CD1c-positive myeloid dendritic cell (primary cell): ENCODE measurements around the gene RABEPK.
"Not testable (repeated sequence)": the region's sequence is repeated elsewhere in the genome, so short reads cannot be mapped to it uniquely, and the experiment has no call there.

Experiments used
- DNase-seq: peaks from one replicate; pipeline ENCODE4 v3.0.0-alpha.2; 2016; ENCODE audit errors: extremely low spot score

The RABEPK gene, protein sequence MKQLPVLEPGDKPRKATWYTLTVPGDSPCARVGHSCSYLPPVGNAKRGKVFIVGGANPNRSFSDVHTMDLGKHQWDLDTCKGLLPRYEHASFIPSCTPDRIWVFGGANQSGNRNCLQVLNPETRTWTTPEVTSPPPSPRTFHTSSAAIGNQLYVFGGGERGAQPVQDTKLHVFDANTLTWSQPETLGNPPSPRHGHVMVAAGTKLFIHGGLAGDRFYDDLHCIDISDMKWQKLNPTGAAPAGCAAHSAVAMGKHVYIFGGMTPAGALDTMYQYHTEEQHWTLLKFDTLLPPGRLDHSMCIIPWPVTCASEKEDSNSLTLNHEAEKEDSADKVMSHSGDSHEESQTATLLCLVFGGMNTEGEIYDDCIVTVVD

DNA sequence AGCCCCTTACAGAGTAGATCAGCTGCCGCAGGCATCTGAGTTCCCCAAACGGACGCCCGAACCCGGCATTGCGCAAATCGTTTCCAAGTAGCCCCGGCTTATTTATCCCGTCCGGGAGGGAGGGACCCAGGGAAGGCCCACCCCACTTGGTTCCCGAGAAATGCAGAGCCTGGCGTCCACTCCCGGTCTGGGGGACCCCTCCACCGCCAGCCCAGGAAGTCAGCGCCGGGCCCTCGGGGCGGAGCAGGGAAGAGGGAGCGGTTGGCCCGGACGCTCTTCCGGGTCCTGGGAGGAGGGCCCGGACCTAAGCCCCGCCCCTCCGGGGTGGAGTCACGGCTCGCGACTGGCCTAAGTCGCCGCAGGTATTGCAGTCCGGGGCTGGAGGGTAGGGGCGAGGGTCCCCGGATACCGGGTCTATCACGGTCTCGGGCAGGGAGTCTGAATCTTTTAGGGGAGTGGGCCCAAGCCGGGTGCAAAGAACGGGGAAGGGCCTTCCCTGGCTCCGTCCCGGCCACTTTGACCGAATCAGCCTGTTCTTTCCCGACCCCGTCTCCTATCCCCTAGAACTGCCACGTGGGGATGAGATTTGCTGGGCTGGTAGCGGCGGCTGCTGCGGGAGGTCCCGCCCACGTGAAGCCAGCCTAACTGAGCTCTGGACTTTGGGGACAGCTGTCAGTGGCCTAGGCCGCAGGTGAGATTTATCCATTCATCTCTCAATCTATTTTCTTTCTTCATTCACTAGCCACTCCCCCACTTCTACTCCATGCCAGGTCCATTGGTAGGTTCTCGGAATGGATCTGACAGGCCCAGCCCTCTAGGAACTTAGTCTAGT lies at the start of gene RABEPK:
Gene RABEPK, plus strand, starts transcription at position 327 of the 832 bp plus-strand sequence. CDS start 2,472 bp downstream, outside the sequence.
- DNase-seq, result peak; percentile 96

DNA sequence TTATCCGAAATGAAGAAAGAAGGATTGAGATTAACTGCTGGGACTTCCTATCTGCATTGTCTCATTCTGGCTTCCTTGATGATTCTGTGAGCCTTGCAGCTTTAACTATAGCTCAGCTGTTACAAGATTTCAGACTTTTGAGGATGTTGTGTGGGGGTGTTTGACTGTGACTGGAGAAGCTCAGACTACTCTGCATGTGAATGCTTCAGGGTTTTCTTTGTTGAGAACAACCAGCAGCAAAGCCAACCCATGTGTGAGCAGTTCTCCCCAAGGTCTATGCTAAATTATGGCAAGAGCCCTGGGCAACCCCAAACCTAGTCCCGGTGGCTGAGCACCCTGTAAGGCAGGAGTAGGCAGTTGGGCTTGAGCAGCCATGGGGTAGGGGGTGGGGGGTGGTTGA lies 48.6 kb upstream of the RABEPK start:
- no peak for DNase-seq

DNA sequence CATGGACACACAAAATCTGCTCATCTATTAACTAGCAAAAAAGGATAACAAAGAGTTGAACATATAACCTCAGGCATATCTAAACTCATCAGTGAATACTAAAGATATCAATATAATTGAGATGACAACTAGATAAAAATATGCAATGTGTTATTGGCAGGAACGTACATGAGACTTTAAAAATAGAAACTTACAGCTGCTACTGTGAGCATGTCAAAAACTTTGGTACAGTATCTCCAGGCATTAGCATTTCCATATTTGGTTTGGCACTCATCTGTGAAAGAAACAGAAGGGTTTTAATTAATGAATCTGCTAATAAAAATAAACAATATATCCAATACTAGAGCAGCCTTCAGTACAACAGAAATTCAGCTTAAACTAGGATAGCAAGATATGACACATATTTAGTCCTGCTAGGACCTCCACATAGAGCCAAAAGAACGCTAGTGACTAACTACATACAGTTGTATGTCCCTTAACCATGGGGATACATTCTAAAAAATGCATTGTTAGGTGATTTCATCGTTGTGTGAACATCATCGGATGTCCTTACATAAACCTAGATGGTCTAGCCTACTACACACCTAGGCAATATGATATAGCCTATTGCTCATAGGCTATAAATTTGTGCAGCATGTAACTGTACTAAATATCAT lies 46.5 kb upstream of the RABEPK start:
- DNase-seq, result no peak

DNA sequence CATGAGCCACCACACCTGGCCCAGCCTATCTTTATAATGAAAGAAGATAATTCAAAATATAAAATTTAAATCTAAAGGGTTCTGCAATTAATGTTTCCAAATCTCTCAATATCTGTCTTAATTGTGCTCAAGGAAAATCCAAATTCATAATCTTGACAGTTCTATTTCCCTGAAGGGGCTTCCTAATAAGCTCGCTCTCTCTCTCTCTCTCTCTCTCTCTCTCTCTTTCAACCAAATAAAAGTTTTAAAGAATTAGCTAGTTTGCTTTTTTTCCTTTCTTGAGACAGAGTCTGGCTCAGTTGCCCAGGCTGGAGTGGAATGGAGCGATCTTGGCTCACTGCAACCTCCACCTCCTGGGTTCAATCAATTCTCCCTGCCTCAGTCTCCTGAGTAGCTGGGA lies 43.8 kb upstream of the RABEPK start:
- DNase-seq, result no peak

DNA sequence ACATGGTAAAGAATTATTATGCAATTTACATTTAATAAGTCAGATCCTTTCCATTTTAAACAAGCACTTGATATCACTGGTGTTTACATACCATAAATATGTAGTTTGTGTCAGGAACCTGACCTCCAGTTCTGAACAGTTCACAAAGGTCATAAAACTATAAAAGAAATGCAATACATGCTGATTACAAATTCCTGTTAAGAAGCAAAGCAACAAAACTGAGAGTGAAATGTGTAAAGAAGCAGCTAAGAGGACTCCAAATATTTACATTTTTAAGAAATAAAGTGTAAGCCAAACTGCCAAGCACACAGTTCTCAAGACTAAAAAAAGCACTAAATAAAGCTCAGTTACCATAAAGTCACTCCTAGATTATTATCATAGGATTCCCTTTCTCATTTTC lies 39.6 kb upstream of the RABEPK start:
- DNase-seq, result no peak

DNA sequence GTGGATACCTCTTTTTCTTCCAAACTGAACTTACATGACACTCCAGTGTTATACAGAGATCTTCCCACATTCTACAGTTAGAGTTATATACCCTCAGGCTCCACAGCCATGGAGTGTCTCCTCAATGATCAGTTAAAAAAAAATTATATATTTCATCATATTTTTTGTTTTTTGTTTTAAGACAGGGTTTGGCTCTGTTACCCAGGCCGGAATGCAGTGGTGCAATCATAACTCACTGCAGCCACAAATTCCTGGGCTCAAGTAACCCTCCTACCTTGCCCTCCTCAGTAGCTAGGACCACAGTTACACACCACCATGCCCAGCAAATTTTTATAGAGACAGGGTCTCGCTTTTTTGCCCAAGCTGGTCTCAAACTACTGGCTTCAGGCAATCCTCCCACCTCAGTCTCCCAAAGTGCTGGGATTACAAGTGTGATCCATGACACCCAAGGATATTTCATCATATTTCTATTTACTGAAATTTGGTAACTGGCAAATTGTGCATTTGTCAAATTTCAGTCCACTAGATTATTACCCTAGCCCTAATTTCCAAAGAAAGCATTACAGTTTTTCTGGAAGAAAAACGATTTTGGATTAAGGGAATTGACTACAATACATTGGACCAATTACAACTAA lies 38.9 kb upstream of the RABEPK start:
- DNase-seq, result no peak

DNA sequence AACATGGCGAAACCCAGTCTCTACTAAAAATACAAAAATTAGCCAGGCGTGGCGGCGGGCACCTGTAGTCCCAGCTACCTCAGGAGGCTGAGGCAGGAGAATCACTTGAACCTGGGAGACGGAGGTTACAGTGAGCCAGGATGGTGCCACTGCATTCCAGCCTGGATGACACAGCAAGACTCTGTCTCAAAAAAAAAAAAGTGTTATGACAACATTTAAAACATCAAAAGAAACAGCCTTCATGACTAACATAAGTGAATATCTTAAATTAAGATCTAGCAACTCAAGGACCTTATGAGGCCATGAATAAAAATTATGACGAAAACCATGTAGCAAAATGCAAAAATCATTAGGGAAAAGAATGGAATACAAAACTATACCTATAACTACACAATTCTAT lies 37.5 kb upstream of the RABEPK start:
- DNase-seq, result not testable (repeated sequence)

DNA sequence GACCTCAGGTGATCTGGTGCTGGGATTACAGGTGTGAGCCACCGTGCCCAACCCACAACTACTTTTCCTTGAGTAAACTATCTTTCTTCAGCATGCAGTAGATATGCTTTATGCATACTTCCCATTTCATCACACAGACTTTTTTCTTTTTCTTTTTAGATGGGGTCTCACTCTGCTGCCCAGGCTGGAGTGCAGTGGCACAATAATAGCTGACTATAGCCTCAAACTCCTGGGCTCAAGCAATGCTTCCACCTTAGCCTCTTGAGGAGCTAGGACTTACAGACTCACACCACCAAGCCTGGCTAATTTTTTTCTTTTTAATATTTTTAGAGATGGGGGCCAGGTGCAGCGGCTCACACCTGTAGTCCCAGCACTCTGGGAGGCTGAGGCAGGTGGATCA lies 33.6 kb upstream of the RABEPK start:
- no peak for DNase-seq

DNA sequence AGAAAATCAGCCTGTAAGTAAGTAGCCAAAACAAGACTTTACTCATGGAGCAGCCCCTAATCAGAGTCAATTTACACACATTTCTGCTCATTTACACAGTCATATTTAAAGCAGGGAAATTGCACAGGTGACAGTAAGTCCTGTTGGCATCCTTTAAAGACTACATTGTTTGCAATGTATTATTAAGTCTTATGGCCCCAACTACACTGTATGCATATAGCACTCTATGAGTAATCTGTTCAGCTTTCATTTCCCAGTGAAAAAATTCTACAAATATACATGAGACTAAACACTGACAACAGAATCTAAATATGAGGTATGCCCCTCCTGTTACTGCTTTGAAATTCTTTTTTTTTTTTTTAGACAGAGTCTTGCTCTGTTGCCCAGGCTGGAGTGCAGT lies 30.4 kb upstream of the RABEPK start:
- no peak for DNase-seq

DNA sequence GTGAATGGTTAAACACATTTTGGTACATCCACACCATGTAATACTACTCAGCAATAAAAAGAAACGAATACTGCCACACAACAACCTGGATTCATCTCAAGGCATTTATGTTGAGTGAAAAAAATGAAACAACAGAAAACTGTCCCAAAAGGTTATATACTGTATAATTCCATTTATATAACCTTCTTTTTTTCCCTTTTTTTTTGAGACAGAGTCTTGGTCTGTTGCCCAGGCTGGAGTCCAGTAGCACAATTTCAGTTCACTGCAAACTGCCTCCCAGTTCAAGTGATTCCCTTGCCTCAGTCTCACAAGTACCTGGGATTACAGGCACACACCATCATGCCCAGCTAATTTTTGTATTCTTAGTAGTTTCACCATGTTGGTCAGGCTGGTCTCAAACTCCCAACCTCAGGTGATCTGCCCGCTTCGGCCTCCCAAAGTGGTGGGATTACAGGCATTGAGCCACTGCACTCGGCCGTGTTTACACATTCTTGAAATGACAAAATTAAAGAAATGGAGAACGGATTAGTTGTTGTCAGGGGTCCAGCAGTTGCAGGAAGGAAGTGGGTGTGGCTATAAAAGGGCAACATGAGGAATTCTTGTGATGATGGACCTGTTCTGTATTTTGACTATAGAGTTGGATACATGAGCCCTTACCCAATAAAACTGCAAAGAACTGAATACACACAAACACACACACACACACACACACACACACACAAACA lies 28.1 kb upstream of the RABEPK start:
- no peak for DNase-seq

DNA sequence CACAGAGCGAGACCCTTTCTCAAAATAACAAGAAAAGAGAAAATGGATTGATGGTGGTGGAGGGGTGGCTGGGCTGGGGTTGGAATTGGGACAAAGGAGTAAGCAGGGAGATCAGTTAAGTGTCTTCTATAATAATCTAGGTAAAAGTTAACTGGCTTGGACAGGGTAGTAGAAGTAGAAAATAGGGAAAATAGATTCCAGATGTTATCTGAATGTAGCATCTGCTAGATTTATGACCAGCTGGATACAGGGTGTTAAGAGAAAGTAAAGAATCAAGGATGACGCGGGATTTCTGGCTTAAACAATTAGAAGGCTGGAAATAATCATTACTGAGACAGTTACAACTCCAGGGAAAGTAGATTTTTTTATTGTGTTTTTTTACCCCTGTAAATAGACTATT lies 23.7 kb upstream of the RABEPK start:
- no peak for DNase-seq

DNA sequence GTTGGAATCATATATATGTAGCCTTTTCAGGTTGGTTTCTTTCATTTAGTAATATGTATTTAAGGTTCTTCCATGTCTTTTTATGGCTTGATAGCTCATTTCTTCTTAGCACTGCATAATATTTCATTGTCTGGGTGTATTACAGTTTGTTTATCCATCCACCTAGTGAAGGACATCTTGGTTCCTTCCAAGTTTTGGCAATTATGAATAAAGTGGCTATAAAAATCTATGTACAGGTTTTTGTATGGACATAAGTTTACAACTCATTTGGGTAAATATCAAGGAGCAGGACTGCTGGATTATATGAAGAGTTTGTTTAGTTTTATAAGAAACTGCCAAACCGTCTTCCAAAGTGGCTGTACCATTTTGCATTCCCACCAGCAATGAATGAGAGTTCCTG lies 22.5 kb upstream of the RABEPK start:
- DNase-seq, result no peak

DNA sequence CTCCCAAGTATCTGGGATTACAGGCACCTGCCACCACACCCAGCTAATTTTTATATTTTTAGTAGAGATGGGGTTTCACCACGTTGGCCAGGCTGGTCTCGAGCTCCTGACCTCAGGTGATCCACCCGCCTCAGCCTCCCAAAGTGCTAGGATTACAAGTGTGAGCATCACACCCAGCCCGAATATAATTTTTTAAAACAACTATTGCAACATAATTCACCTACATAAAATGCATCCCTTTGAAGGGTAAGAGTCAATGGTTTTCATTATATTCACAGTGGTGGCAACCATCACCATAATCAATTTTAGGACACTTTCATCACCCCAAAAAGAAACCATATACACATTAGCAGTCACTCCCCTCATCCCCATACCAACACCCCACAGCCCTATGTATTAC lies 20.6 kb upstream of the RABEPK start:
- DNase-seq, result not testable (repeated sequence)

DNA sequence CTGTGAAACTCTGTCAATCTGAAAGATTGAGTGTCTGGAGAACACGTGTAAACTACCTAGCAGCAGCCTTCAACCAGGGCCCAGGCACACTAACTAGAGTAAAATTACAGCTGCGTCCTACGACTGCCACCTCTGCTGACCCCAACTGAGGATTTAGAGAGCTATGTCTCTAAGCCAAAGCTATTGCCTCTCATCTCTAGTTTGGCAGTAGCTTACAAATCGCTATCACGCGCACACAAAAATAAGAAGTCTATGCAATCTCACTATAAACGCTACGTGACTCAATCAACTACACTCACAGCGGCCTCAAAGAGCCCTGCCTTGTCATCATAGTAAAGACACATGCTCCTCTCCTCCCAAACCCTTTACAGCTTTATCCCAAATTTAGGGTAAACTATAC lies 19.5 kb upstream of the RABEPK start:
- no peak for DNase-seq

DNA sequence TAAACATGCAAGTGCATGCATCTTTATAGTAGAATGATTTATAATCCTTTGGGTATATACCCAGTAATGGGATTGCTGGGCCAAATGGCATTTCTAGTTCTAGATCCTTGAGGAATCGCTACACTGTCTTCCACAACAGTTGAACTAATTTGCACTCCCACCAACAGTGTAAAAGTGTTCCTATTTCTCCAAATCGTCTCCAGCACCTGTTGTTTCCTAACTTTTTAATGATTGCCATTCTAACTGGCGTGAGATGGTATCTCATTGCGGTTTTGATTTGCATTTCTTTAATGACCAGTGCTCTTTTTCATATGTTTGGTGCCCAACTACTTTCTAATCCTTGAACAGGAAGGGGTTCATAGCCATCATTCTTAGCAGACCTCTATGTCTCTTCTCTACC lies 18.6 kb upstream of the RABEPK start:
- not testable (repeated sequence) for DNase-seq

DNA sequence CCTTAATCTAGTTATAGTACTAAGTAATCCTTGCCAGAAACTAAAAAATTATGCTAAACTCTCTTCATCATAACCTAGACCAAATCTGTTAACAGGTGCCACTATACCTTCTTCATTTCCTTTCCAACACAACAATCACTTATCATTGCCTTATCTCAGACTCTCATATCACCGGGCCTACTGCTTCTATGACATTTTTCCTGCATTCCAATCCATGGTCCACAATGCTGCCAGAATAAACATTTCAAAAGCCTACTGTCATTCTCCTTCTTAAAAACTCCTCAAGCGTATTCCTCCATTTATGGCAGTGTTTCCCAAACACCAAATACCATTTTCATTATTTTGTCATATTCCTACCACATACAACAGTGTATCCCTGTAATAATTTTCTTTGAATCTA lies 17.3 kb upstream of the RABEPK start:
- no peak for DNase-seq

DNA sequence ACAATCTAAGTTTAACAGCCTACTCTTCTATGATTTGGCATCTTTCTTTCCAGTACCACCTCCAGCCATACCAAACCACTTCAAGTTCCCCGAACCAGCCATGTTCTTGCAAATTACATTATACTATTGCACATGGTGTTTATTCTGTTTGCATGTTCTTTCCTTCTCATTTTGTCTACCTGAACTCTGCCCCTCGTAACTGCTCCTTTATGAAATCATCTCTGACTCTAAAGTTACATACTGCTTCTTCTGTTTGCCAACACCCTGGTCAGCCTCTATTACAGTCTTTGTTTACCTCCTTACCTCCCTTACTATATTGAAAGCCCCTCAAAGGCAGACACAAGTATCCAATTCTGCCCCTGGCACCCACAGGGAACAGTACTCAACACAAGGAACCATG lies 16.8 kb upstream of the RABEPK start:
- DNase-seq, result no peak

DNA sequence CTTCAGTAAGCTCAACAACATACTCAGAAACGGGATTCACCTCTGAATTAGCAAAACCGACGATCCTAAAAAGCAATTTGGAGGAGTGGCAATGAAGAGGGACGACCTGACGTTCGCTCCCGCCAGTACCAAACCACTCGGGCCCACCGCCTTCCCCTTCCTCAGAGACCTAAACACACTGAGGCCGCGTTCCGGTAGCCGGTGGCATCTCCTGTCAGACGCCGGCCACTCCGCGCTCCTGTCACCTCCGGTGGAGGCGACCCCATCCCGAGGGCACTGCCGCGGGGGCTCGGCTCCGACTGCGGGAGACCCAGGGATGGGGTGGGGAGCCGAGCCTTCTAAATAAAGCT lies 11.4 kb upstream of the RABEPK start:
- peak; percentile 45 for DNase-seq

DNA sequence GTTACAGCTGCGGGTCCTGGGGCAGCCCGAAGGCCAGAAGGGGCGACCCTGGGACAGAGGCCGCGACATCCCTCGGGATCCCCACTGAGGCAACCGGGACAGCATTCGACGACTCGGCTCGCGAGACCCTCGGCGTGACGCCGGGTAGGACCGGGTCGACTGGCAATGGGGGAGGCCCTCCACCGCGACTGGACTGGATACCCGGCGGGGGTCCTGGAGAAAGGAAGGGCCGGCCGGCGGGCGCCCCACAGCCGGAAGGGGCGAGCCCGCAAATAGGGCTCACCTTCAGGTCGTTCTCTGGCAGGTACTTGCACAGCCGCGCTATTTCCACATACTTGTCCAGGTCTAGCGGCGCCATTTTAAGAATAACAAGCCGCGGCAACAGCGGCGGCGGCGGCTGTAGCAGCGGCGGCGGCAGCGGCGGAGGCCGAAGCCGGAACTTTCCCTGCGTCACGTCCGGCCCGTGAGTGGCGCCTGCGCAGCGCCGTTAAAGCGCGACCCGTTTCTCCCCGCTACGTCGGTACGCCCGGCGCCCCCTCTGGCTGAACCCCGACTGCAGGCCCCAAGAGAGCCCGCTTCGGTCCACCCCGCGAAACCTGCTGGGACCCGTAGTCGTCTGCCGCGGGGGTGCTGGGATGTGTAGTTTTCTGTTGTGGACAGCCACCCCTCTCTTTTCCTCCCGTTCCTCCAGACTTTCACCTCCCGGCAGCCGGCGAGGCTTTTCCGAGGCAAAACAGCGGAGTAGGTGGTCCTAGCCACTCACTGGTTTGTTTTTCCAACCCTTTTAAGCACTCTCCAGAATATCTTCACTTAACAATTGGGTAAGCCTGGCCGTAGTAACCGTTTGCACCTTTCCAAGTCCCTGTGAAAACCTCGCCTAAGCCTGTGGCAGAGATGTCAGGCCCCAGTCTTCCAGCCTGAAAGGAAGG lies 10.7 kb upstream of the RABEPK start, which contains the start of gene PPP6C:
Gene PPP6C, minus strand, starts transcription at position 443 of the 929 bp plus-strand sequence. Its CDS starts 85 bp downstream, at position 358.
- peak; percentile 99 for DNase-seq

DNA sequence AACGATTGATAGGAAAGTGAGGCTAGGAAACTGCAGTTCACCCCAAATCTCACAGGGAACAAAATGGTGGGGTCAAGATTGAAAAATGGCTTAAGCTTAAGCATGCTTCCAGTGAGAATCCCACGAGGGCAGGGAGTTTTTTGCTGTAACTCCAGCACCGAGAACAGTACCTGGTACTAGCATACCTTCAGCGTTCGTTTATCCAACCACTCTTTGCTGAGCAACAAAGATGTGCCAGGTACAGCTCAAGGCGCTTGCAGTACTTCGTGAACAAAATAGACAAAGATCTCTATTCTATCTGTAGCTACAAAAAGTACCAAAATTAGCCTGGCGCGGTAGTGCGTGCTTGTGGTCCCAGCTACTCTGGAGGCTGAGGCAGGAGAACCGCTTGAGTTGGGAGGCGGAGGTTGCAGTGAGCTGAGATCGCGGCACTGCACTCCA lies 10.0 kb upstream of the RABEPK start:
- DNase-seq, result no peak
